ENCODE data around the gene PRKCH. TPM values are rescaled to one million over a fixed set of nuclear protein-coding genes. Genes with fewer than 3 reads are reported as not detected.

Gene PRKCH
- total and polyA plus RNA-seq, 2 donors from 2014 or later: 8.3 to 47.0 TPM

DNA sequence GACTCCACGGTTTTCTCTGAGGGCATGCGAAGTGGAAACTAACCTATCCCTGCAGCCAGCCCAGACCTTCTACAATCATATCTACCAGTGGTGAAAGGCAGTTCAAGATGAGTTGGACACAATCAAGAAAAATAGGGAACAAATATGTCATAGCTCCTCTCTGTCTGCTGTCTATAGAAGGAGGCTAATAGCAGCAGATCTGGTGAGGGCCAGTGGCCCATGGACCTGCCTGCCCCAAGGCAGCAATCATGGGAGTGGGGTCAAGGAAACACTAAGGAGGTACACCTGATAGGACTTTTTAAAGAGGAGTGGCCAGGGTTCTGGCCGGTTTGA, 149.5 kb downstream of the PRKCH start:
- intact Hi-C loops (cut with DNase I): no loop called here
- peak overlapping the region in 1 of 3 donors; percentile 60 for H3K9ac ChIP-seq (ENCODE audit: low read length in 3 of 3)
- H3K4me1 ChIP-seq (ENCODE audit: control insufficient read depth in 2 of 3, insufficient read depth in 2 of 3, low read depth in 1 of 3, low read length in 3 of 3): peaks cover 0 to 20% (median 14%) of the 10 kb centered on the region in 3 donors
- FAIRE-seq (no peak), DNase-seq (no peak)
- H3K9me3 ChIP-seq (ENCODE audit: control insufficient read depth in 2 of 3, insufficient read depth in 1 of 3, low read length in 3 of 3): no peaks in the 10 kb centered on the region
- H3K4me3 ChIP-seq (ENCODE audit: low read length in 3 of 3): no peak overlapping the region
- H3K36me3 ChIP-seq (ENCODE audit: control insufficient read depth in 2 of 3, insufficient read depth in 3 of 3, low read length in 3 of 3): no peaks in the 10 kb centered on the region
- TF ChIP-seq CTCF (IDR thresholded peaks at IDR 0.05; ENCODE audit: borderline replicate concordance, extremely low read depth, insufficient read depth): no peak
- H3K27me3 ChIP-seq (ENCODE audit: control insufficient read depth, insufficient read depth, low read length): no peaks in the 10 kb centered on the region
- peak overlapping the region; percentile 67 to 88 for H3K27ac ChIP-seq (ENCODE audit: low read depth in 2 of 2, low read length in 2 of 2)

- Histone ChIP-seq H3K36me3 (ENCODE audit: control insufficient read depth in 2 of 3, insufficient read depth in 3 of 3, low read length in 3 of 3) (no peaks in the 10 kb centered on the region), H3K4me3 (ENCODE audit: low read length in 3 of 3) (peak overlapping the region in 2 of 3 donors; percentile 47 to 61), H3K9ac (ENCODE audit: low read length in 3 of 3) (peak overlapping the region in 2 of 3 donors; percentile 49 to 60), H3K27me3 (ENCODE audit: control insufficient read depth, insufficient read depth, low read length) (no peaks in the 10 kb centered on the region), H3K9me3 (ENCODE audit: control insufficient read depth in 2 of 3, insufficient read depth in 1 of 3, low read length in 3 of 3) (no peaks in the 10 kb centered on the region), H3K4me1 (ENCODE audit: control insufficient read depth in 2 of 3, insufficient read depth in 2 of 3, low read depth in 1 of 3, low read length in 3 of 3) (peaks cover 0 to 24% (median 19%) of the 10 kb centered on the region in 3 donors), H3K27ac (ENCODE audit: low read depth in 2 of 2, low read length in 2 of 2) (peak overlapping the region; percentile 67 to 88)
- FAIRE-seq (no peak), DNase-seq (no peak)
- intact Hi-C loops (cut with DNase I): no loop called here
- TF ChIP-seq CTCF (IDR thresholded peaks at IDR 0.05; ENCODE audit: borderline replicate concordance, extremely low read depth, insufficient read depth): no peak
Observed at GRCh38 chr14:61471297-61472005, 150.1 kb downstream of the PRKCH start.

GRCh38 chr14:61472011-61472672, 150.8 kb downstream of the PRKCH start:
- peak overlapping the region in 2 of 3 donors; percentile 47 to 61 for H3K4me3 ChIP-seq (ENCODE audit: low read length in 3 of 3)
- FAIRE-seq (no peak), DNase-seq (no peak)
- no peaks in the 10 kb centered on the region for H3K9me3 ChIP-seq (ENCODE audit: control insufficient read depth in 2 of 3, insufficient read depth in 1 of 3, low read length in 3 of 3)
- no peaks in the 10 kb centered on the region for H3K36me3 ChIP-seq (ENCODE audit: control insufficient read depth in 2 of 3, insufficient read depth in 3 of 3, low read length in 3 of 3)
- intact Hi-C loops (cut with DNase I): no loop called here
- TF ChIP-seq CTCF (IDR thresholded peaks at IDR 0.05; ENCODE audit: borderline replicate concordance, extremely low read depth, insufficient read depth): no peak
- peak overlapping the region; percentile 63 to 88 for H3K27ac ChIP-seq (ENCODE audit: low read depth in 2 of 2, low read length in 2 of 2)
- peak overlapping the region in 2 of 3 donors; percentile 49 to 60 for H3K9ac ChIP-seq (ENCODE audit: low read length in 3 of 3)
- peaks cover 0 to 28% (median 22%) of the 10 kb centered on the region in 3 donors for H3K4me1 ChIP-seq (ENCODE audit: control insufficient read depth in 2 of 3, insufficient read depth in 2 of 3, low read depth in 1 of 3, low read length in 3 of 3)
- no peaks in the 10 kb centered on the region for H3K27me3 ChIP-seq (ENCODE audit: control insufficient read depth, insufficient read depth, low read length)

Data from kidney (tissue), 14 donors.